OCI-LY7 (cell line): ENCODE data around the gene PLXNA1. TPM values are rescaled to one million over a fixed set of nuclear protein-coding genes. Genes with fewer than 3 reads are reported as not detected.

Experiments used
- BruUV-seq: library from RNA; stranded (reverse); fragments of 400-500 nt; replicated peaks from 2 replicates; lab custom pipeline; 2021; lab: Mats Ljungman, UMichigan
- CTCF ChIA-PET: fragments of 300-600 bp; sonication (Branson Sonifier 250); formaldehyde crosslinking; loops from one replicate; lab custom pipeline; 2022; ENCODE audit warnings: antibody characterized with exemption; ENCODE audit not compliant: unreplicated experiment; lab: Charles Lee
- POLR2A ChIA-PET: fragments of 300-600 bp; sonication (Branson Sonifier 250); formaldehyde crosslinking; loops from one replicate; lab custom pipeline; 2022; ENCODE audit warnings: antibody characterized with exemption; lab: Charles Lee
- DNase-seq: peaks from one replicate; pipeline ENCODE4 v3.0.0-alpha.2; 2015; ENCODE audit warnings: low spot score
- H2AFZ ChIP-seq: fragments of 200-600 bp; sonication (generic), shearing (Covaris generic); 2 replicates; pipeline ENCODE4 v1.6.1; 2014; ENCODE audit warnings: mild to moderate bottlenecking, antibody characterized with exemption, low read length, moderate library complexity
- H3K27ac ChIP-seq: fragments of 200-600 bp; sonication (generic); 2 replicates; pipeline ENCODE4 v1.5.1; 2014; ENCODE audit warnings: mixed run types, low read depth, mild to moderate bottlenecking, moderate library complexity, low read length, inconsistent platforms; ENCODE audit not compliant: poor library complexity, severe bottlenecking
- H3K36me3 ChIP-seq: fragments of 200-600 bp; sonication (generic); 2 replicates; pipeline ENCODE4 v1.6.1; 2014; ENCODE audit warnings: mild to moderate bottlenecking, antibody characterized with exemption, low read length, moderate library complexity, mixed read lengths; ENCODE audit not compliant: insufficient read depth
- H3K4me1 ChIP-seq: fragments of 200-600 bp; sonication (generic); 2 replicates; pipeline ENCODE4 v1.5.1; 2014; ENCODE audit warnings: mild to moderate bottlenecking, low read length; ENCODE audit not compliant: insufficient read depth, poor library complexity, severe bottlenecking
- H3K4me2 ChIP-seq: fragments of 200-600 bp; sonication (generic); 2 replicates; pipeline ENCODE4 v1.6.1; 2014; ENCODE audit warnings: mild to moderate bottlenecking, low read length
- H3K4me3 ChIP-seq: fragments of 200-600 bp; sonication (generic); 2 replicates; pipeline ENCODE4 v1.5.1; 2014; ENCODE audit warnings: mild to moderate bottlenecking, low read depth, low read length; ENCODE audit not compliant: poor library complexity, severe bottlenecking
- H3K79me2 ChIP-seq: fragments of 200-600 bp; sonication (generic); 2 replicates; pipeline ENCODE4 v1.6.1; 2016; ENCODE audit warnings: low read depth, mild to moderate bottlenecking, low read length, moderate library complexity, mixed read lengths; ENCODE audit not compliant: insufficient read depth
- H3K9me2 ChIP-seq: fragments of 200-600 bp; sonication (generic); 2 replicates; pipeline ENCODE4 v1.6.1; 2016; ENCODE audit warnings: mild to moderate bottlenecking, low read length, mixed read lengths; ENCODE audit not compliant: insufficient read depth
- H3K9me3 ChIP-seq: fragments of 200-600 bp; sonication (generic); 2 replicates; pipeline ENCODE4 v1.6.1; 2014; ENCODE audit warnings: mild to moderate bottlenecking, mixed run types, low read length, mixed read lengths
- H4K20me1 ChIP-seq: fragments of 200-600 bp; sonication (generic); 2 replicates; pipeline ENCODE4 v1.6.1; 2014; ENCODE audit warnings: mild to moderate bottlenecking, antibody characterized with exemption, low read length, moderate library complexity, mixed read lengths; ENCODE audit not compliant: insufficient read depth
- EZH2phosphoT487 ChIP-seq: fragments of 200-600 bp; sonication (generic); IDR thresholded peaks from 2 replicates; pipeline ENCODE4 v1.6.1; 2018; ENCODE audit warnings: low read depth, borderline replicate concordance, mild to moderate bottlenecking, mixed run types, antibody characterized with exemption, low read length, moderate library complexity, mixed read lengths
- intact Hi-C: fragments of 100-400 bp; cut with micrococcal nuclease; formaldehyde crosslinking; loops from one replicate; pipeline ENCODE4 v1.10.0; 2022; ENCODE audit not compliant: unreplicated experiment
- total RNA-seq, 2 experiments: library from RNA; depleted of rRNA in 1 of 2; stranded (reverse); fragments of >200 nt in 1 of 2; shearing (Covaris generic) in 1 of 2; gene quantifications; 2 replicates each; pipeline ENCODE4 v1.2.3, GENCODE V29; 2014 to 2022
- TF ChIP-seq, protein P1 (sequence below): fragments of 200-600 bp; sonication (generic); conservative IDR thresholded peaks from 2 replicates; pipeline ENCODE4 v1.5.1; 2014; ENCODE audit warnings: mild to moderate bottlenecking, antibody characterized with exemption, low read length, moderate library complexity, mixed read lengths

The PLXNA1 gene
- total RNA-seq, 2 experiments from 2014 or later: 3.6 to 4.4 TPM

DNA sequence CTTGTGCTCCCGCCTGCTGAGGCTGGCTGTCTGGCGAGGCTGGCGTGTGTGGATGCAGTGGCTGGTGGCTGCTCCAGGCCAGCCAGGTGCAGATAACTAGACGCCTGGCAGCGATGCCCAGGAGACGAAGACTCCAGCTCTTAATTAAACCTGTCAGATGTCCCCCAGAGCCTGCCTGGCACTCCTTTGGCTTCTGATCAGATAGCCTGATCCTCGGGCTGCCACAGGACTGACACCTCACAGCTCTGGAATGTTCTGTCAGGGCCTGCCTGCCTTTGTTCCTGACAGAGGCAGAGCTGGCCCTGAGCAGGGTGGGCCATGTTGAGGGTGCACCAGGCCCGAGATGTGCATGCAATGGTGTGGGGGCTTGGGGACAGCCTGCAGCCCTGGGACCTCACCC is 36.5 kb downstream of the PLXNA1 start:
- Histone ChIP-seq H3K4me1 (no peaks in the 10 kb centered on the region), H3K4me2 (no peak overlapping the region), H2AFZ (no peak overlapping the region), H3K9me3 (no peaks in the 10 kb centered on the region), H4K20me1 (no peaks in the 10 kb centered on the region), H3K4me3 (no peak overlapping the region), H3K9me2 (no peaks in the 10 kb centered on the region), H3K36me3 (no peaks in the 10 kb centered on the region), H3K79me2 (no peaks in the 10 kb centered on the region), H3K27ac (no peak overlapping the region)
- TF ChIP-seq EZH2phosphoT487: no peak
- TF ChIP-seq, protein P1, sequence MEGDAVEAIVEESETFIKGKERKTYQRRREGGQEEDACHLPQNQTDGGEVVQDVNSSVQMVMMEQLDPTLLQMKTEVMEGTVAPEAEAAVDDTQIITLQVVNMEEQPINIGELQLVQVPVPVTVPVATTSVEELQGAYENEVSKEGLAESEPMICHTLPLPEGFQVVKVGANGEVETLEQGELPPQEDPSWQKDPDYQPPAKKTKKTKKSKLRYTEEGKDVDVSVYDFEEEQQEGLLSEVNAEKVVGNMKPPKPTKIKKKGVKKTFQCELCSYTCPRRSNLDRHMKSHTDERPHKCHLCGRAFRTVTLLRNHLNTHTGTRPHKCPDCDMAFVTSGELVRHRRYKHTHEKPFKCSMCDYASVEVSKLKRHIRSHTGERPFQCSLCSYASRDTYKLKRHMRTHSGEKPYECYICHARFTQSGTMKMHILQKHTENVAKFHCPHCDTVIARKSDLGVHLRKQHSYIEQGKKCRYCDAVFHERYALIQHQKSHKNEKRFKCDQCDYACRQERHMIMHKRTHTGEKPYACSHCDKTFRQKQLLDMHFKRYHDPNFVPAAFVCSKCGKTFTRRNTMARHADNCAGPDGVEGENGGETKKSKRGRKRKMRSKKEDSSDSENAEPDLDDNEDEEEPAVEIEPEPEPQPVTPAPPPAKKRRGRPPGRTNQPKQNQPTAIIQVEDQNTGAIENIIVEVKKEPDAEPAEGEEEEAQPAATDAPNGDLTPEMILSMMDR: no peak
- intact Hi-C loops: no loop called here
- CTCF ChIA-PET: no interaction called here
- no peak for DNase-seq
- POLR2A ChIA-PET: no interaction called here
- no TSS peak for BruUV-seq

DNA sequence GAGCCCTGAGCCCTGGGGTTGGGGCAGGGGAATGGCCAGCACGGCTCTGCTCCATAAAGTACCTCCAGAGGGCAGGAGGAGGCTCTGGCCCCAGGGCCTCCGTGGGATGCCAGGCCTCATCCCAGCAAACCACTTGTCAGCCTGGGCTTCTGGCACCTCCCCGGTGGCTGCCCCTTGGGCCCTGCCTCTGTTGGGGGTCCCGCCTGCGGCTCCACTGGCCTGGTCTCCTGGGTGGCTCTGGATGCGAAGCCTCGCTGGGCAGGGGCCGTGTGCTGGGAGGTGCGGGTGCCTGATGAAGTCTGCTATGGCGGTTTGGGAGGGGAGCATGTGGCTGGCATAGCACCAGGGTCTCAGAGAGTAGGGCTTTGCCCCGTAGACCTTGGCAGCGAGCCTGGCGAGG is 37.6 kb downstream of the PLXNA1 start:
- Histone ChIP-seq H2AFZ (no peak overlapping the region), H4K20me1 (no peaks in the 10 kb centered on the region), H3K36me3 (no peaks in the 10 kb centered on the region), H3K9me2 (no peaks in the 10 kb centered on the region), H3K4me1 (no peaks in the 10 kb centered on the region), H3K79me2 (no peaks in the 10 kb centered on the region), H3K27ac (no peak overlapping the region), H3K4me2 (no peak overlapping the region), H3K4me3 (no peak overlapping the region), H3K9me3 (no peaks in the 10 kb centered on the region)
- DNase-seq: no peak
- TF ChIP-seq EZH2phosphoT487: no peak
- TF ChIP-seq, protein P1: no peak
- no TSS peak for BruUV-seq
- ChIA-PET POLR2A (no interaction called here), CTCF (no interaction called here)
- intact Hi-C loops: no loop called here

- Histone ChIP-seq H2AFZ (no peak overlapping the region), H3K4me3 (no peak overlapping the region), H4K20me1 (no peaks in the 10 kb centered on the region), H3K9me2 (no peaks in the 10 kb centered on the region), H3K36me3 (no peaks in the 10 kb centered on the region), H3K9me3 (no peaks in the 10 kb centered on the region), H3K4me1 (no peaks in the 10 kb centered on the region), H3K4me2 (no peak overlapping the region), H3K79me2 (no peaks in the 10 kb centered on the region), H3K27ac (no peak overlapping the region)
- DNase-seq: no peak
- BruUV-seq: no TSS peak
- no peak for TF ChIP-seq EZH2phosphoT487
- TF ChIP-seq, protein P1: no peak
- CTCF ChIA-PET: no interaction called here
- intact Hi-C loops: no loop called here
- POLR2A ChIA-PET: no interaction called here
Measured at GRCh38 chr3:127022849-127023248, 39.9 kb downstream of the PLXNA1 start.
